GM10266 (cell line): ENCODE data around the gene ZNF740.
A peak's percentile ranks its signal among the peaks of the same experiment; 100 is the strongest.

ENCODE experiments used
- DNase-seq: peaks from one replicate; pipeline ENCODE4 v3.0.0; 2012; ENCODE audit errors: extremely low spot score
- TF ChIP-seq, protein P1 (sequence below): IDR thresholded peaks from 2 replicates; pipeline ENCODE4 v1.5.1; 2012; ENCODE audit warnings: mild to moderate bottlenecking, low read depth; ENCODE audit not compliant: control insufficient read depth, insufficient read depth; ENCODE audit errors: missing control alignments

ZNF740 gene

DNA sequence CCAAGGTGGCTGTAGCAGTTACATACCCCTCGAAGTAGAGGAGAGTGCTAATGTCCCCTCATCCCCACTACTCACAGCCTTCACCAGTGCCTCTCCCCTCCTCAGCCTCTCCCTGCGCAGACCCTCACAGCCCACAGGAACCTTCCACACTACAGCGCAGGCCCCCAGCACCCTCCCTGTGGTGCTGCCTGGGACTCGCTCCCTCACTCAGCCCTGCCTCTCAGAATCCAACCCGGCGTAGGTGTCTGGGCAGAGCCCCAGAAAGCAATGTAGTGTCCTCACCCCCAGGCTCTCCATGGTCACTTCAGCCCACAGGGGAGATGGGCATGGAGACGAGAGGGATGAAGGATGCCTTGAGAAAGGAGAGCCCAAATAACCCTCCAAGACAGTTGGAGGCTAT is 10.9 kb upstream of the ZNF740 start:
- DNase-seq, result no peak
- TF ChIP-seq, protein P1, sequence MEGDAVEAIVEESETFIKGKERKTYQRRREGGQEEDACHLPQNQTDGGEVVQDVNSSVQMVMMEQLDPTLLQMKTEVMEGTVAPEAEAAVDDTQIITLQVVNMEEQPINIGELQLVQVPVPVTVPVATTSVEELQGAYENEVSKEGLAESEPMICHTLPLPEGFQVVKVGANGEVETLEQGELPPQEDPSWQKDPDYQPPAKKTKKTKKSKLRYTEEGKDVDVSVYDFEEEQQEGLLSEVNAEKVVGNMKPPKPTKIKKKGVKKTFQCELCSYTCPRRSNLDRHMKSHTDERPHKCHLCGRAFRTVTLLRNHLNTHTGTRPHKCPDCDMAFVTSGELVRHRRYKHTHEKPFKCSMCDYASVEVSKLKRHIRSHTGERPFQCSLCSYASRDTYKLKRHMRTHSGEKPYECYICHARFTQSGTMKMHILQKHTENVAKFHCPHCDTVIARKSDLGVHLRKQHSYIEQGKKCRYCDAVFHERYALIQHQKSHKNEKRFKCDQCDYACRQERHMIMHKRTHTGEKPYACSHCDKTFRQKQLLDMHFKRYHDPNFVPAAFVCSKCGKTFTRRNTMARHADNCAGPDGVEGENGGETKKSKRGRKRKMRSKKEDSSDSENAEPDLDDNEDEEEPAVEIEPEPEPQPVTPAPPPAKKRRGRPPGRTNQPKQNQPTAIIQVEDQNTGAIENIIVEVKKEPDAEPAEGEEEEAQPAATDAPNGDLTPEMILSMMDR, result no peak

DNA sequence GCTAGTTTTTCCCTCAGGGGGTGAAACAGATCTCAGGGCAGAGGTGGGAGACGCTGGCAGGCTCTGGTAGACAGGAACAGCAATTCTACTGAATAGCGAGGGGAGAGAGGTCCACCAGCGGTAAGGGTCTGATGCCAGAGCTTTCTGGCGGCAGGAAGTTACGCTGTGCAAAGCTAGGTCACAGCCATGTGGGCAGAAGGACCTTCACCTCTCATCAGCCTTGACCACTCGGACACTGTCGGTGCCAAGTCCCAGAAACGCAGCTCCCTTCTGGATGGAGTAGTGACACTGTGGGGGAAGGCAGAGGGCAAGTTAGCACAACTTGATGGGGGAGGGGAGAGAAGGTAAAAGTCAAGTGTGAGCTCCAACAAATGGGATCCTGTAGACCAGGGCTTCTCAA is 10.3 kb upstream of the ZNF740 start:
- DNase-seq, result no peak
- TF ChIP-seq, protein P1, result no peak

DNA sequence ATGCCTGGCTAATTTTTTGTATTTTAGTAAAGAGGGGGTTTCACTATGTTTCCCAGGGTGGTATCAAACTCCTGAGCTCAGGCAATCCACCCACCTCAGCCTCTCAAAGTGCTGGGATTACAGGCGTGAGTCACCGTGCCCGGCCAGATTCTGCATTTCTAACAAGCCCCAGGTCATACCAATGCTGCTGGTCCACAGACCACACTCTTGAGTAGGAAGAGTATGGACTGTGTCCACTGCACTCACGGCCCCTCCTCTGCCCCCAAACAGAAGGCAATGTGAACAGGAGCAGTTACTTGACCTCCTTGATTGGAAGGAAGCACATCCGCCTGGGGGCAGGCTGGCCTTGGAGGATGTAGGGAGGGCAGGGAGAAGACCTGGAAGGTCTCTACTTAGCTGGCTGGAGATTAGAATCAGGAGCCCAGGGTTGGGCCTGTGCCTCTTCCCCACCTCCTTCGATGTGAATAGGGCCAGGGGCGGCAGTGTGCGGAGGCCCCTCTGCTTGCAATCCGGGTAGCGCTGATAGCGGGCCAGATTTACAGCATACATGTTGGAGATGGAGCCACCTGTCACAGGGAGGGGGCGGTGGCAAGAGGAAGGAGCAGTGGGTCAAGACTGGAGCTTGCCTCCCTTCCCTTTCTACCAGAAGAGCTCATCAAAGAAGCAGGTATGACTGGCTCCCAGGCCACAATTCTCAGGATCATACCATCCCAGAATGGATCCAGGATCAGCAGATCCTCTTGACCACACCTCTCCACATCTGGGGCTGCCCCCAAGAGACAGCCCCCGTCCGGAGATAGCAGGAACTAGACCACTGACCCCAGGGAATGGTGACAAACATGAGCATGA is 9.4 kb upstream of the ZNF740 start:
- DNase-seq, result peak; percentile 1
- TF ChIP-seq, protein P1, result no peak

DNA sequence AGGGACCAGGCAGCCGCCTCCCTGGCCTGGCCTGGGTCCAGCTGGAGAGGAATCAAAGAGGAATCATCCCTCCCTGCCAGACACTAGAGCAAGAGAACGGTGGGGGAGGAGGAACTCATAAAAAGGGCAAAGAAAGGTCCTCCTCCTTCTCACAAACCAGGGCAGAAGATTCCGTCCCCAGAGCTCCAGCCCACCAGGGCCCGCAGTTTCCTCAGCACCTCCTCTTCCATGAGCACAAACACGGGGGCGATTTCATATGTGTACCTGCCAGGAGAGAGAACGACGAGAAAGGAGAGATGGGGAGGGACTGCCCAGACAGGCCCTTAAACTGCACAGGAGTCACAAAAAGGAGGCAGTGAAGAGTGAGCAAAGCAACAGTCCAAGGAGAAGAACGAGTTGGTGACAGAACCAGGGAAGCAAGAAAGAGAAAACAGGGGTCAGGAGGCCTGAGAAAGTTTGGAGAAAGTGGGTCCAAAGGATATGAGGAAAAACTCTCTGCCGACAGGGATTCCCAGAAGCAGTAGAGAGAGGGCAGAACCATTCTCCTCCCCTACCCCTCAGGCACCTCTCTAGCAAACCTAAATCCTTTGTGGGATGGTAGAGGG is 8.7 kb upstream of the ZNF740 start:
- DNase-seq, result no peak
- TF ChIP-seq, protein P1, result no peak

DNA sequence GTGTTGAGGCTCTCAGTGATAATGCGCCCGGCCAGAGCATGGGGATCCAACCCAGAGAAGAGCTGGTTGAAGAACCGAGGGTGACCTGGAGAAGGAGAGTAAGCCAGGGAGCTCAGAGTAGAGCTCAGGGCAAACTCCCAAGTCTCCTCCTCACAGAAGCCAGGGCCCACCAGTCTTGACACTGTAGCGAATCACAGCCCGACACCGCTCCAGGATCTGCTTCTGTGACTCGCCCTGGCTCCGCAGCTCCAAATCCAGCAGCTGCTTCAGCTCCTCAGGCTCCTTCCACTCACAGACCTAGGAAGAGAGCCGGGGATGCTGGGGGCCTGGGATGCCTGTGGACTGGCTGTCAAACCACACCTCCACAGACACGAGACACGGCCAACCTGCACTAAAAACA is 8.2 kb upstream of the ZNF740 start:
- TF ChIP-seq, protein P1, result no peak
- no peak for DNase-seq

DNA sequence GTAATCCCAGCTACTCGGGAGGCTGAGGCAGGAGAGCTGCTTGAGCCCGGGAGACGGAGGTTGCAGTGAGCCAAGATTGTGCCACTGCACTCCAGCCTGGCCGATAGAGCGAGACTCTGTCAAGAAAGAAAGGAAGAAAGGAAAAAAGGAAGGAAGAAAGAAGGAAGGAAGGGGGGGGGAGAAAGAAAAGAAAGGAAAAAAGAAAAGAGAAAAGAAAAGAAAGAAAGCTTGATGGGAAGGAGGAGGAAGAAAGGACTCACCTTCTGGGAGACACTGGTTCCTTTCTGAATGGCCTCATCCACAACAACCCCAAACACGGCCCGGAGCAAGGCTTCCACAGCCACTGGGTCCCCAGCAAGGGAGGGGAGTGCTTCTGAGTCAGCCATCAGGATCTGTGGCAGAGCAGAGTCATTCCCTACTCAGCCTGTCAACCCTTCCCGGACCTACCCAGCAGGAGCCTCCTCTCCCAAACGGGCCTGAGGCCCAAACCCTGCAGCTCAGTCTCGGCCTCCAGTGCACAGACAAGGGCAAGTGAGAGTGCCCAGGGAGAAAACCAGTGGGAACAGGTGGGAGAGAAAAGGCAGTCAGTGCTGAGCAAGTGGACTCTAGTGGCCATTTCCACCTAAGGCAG is 7.3 kb upstream of the ZNF740 start:
- no peak for DNase-seq
- TF ChIP-seq, protein P1, result no peak
